GM18517 (cell line): ENCODE results near the gene SLC1A2.

ENCODE experiments used
- ATAC-seq: cut with Tn5 transposase; IDR thresholded peaks from one replicate; pipeline ENCODE4 v1.9.1; 2021; ENCODE audit warnings: mild to moderate bottlenecking, moderate library complexity; ENCODE audit not compliant: unreplicated experiment

The SLC1A2 gene

DNA sequence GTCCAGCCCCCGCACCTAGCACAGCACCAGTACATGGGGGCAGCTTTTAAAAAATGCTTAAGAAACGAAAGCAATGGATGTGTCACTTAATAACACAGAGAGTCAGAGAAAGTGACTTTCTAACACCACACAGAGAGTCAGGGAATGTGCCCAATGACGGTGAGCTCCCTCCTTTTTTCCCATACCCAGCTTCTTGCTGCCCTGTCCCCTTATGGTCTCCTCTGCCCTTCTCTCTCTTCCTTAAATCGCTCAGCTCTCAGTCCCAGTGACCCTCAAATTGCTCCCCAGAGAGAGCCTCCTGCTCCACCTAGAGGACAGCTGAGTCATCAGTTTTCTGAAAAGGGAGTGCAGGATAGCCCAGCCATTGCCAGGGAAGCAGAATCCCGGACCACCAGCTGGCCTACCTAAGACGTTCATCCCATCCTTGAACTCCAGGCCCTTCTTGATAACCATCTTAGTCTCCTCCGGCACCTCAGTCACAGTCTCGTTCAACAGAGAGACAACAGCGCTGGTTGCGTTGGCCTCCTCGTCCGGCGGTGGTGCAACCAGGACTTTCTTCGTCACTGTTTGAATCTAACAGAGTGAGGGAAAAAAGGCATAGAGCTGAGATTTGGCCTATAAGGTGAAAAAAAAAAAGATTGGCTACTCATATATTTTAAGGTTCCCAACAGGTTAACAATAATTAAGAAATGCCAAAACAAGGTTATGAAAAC, 113.5 kb downstream of the SLC1A2 start:
- ATAC-seq = no peak

DNA sequence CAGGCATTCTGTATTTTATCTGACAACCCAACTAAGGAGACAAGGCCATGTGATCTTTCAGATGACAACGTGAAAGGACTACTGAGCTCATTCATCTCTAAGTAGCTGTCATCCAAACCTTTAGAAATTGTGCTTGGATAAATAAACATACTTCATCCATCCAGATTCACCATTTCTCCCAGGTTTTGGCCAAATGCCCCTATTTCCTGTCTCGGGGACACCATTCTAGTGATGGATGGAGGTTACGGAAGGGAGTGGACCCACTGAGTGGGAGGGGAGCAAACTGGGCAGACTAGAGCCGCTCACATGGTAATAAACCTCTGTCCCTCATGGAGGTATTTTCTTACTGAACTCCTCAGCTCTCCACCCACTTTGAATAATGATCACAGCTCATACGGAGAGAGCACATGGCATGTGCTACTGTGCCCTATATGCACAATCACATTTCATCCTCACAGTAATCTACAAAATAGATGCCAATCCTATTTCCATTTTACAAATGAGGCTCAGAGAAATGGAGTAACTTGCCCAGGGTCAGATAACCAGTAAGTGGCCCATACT, 114.4 kb downstream of the SLC1A2 start:
- ATAC-seq = no peak

DNA sequence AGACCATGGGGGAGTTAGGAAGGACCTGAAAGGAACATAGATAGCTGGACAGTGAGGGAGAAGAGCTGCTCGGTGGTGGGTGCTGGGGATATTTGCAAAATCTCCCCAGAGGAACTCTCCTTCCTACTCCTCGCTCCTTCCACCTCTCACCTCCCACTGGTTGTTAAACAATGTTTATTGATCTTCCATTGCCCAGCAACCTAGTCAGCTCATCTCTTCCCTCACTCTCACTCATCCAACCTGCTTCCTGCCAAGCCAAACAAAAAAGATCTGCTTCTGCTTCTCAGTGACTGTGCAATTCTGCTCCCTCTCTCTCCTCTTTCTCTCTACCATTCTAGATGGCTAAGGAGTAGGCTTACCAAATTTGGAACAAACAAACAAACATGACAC, 115.0 kb downstream of the SLC1A2 start:
- no peak for ATAC-seq

DNA sequence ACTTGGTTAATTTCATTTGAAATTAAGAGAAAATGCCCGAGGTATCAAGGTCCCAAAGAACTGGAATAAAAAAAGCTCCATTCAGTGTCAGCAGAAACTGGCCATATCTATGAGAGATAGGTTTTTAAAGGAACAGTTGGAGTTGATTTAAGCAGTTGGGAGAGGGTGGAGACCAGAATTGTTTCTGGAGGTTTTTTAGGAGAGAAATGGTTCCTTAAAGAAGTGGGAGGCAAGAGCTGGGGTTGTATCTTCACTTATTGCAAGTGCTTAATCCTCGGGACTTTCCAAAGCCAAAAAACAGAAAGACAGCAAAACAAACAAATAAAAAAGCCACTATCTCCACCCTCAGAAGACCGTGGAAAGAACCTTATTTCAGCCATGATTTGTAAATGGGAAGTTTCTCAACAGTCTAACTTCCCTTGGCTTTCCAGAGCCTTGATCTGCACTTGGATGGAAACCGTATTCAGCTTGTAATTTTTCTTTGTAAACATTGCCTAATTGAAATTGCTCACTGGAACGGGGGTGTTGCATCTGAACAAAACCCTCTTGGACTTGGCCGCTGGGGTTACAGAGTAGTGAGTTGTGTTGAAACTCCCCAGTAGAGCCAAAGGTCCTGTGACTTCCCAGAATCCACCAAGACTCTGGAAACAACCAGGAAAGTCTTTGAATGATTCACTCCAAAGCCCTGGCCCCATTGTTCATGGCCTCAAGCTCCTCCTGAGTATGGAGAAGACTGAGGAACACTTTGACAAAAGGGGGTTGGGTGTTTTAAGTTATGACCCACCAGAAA, 115.6 kb downstream of the SLC1A2 start:
- no peak for ATAC-seq

DNA sequence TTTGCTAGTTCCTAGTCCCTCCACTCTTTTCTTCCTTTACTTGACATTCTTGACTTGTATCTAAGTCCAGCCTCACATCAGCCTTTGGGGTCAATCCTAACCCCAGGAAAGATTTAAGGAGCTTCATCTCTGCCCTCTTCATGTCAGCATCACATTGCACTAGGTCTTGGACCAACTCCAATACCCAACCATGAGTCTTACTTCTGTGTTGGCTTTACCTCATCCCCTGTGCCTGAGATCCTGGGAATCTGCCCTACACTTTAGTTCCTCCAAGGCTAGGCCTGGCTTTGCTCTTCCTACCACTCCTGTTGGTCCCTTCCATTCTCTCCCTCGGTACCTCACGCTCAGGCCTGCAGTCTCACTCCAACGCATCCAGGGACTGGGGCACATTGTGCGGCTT, 117.0 kb downstream of the SLC1A2 start:
- ATAC-seq = no peak

DNA sequence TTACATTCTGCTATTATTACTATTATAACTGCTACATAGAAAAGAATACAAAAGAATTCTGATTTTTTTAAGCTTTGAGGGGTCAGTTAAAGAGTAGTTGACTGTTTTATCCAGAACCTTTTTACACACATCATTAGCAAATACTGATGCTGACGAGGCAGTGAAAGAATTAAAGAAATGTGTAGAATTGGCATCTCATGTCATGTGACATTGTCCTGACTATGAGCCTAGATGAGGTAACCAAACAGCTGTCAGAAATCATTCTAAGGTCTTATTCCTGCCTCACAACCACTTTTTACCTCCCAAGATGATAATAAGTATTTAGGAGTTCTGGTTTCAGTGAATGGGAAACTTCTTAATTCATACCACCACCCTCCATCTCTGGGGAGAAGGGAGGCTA, 121.0 kb downstream of the SLC1A2 start:
- ATAC-seq = no peak

DNA sequence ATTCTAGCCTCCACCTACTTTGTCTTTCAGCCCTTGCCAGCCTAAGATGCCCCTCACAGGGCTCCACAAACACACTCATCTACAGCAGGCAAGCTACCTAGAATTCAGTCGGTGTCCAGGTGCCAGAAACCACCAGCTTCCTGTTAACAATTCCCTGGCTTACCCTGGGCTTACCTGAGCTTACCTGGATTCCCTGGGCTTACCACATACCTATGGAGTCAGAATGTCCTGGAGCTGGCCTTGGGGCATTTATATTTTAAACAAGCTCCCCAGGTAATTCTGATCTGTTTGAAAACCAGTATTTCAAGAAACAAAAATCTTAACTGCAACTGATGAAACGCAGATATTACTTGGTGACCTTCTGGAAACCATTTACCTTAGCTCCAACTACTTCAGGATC, 123.6 kb downstream of the SLC1A2 start:
- ATAC-seq = no peak

DNA sequence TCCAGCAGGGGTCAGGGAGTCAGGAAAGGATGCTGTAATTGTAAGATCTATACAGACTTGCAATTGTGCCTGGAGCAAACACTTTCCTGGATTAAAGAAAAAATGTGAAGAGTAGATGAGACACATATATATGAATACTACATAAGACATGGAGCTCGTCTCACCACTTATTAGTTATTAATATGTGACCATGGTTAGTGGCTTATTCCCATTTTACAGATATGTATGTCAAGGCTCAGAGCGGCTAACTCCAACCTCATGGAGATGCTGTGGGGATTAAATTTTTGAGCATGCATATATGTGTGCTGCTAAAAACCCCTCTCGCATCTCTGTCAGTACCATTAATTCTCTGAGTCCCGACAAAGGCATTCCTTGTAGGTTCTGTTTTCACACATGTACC, 125.7 kb downstream of the SLC1A2 start:
- no peak for ATAC-seq

DNA sequence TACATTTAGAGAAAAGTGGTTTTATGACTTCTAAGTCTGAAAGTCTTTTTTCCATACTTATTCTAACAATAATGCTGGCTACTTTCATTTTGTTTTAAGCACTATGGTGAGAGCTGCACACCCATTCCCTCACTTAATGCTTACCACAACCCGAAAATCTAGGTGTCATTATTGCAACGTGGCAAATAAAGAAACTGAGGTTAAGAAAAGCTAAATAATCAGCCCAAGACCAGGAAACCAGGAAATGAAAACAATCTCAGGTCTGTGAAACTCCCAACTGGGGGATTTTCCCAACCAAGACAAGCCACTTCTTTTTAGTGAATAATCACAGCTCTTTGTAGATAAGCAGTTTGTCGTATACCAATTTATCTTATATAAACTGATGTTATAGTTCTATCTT, 126.3 kb downstream of the SLC1A2 start:
- no peak for ATAC-seq

DNA sequence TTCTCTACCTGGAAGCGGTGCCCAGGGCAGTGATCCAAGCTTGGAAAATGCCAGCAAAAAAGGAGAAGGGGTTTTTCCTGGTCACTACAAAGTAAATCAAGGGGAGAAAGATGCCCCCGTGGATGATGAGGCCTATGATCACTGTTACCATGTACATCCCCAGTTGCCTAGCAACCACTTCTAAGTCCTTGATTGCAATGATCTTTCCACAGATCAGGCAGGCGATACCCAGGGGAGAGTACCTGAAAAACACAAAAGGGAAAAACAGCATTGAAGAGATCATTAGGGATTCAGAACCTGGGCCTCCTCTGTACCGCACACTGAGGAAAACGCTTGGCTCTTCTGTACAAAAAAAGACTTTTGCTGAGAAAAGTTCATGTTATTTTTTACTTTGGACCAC, 127.1 kb downstream of the SLC1A2 start:
- ATAC-seq = no peak

DNA sequence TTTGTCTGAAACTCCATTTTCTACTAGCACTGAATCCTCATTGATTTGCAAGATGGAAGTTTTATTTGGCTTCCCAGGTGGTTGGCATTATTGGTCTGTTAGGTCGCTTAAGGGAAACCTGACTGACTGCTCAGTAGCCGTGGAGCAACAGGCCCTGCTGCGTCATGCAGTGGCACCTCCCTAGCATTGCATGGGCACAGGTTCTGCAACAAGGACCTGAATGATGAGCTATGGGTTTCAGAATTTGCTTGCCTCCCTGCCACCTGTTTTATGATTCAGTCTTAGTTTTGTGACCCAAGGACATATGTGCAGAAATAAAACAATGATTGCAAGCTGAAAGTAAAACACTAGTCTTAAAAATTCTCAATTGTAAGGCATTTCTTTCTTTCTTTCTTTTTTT, 128.5 kb downstream of the SLC1A2 start:
- ATAC-seq = no peak

DNA sequence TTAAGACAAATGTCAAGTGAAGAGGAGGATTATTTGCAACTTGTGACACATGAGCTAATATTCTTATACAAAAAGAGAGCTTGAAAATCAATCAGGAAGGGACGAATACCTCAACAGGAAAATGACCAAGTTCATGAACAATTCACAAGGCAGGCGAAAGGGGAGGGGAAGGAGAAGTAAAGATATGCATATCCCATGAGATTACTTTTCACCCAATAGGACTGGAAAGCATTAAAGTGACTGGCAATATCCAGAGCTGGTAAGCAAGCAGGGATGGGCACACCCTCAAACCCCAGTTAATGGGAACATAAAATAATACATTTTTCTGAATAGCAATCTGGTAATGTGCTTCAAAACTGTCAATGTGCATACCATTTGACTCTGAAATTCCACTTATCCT, 129.5 kb downstream of the SLC1A2 start:
- ATAC-seq = no peak

DNA sequence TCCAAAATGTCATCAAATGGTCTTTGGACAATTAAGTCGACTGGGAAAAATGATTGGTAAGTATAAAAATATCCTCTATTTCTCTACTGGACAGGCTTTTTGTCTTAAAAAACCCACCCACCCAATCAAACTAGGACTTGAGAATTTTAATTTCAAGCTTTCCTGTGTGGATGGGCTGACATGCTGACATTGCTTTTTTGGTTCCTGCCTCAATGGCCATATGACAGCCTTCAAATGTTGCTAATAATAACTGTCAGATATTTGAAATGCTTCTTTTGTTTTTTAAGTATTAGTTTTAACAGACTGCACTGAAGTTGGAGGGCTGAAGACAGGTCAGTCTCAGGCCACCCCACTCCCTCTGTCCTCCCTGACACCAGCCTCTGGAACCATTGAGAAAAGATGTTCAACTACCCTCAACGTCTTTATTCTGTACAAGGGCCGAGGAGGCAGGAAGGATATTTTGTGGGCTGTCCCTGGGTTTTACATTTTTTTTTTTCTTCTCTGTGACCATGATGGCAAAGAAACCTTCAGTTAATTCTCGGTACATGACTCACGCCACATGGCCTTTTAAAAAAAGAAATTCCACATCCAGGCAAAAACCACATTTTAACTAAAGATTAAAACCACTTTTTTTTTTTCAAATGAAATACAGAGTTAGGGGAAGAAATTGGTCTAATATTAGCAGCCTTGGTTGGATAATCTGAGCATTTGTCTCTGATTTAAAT, 130.4 kb downstream of the SLC1A2 start:
- no peak for ATAC-seq

DNA sequence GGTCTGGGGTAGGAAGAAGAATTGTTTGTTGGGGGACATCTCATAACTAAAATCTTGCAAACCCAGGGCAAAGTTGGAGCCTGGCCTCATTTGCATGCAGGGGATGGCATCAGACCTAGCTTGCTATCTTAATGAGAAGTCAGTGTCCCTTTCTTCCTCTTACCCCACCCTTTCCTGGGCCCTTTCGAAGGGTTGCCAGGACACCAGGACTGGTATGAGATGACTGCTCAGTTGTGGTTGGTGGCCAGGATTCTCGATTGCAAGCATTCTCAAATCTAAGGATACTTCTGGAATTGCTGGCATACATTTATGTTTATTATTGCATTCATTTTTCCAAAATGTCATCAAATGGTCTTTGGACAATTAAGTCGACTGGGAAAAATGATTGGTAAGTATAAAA, 131.0 kb downstream of the SLC1A2 start:
- ATAC-seq = no peak

DNA sequence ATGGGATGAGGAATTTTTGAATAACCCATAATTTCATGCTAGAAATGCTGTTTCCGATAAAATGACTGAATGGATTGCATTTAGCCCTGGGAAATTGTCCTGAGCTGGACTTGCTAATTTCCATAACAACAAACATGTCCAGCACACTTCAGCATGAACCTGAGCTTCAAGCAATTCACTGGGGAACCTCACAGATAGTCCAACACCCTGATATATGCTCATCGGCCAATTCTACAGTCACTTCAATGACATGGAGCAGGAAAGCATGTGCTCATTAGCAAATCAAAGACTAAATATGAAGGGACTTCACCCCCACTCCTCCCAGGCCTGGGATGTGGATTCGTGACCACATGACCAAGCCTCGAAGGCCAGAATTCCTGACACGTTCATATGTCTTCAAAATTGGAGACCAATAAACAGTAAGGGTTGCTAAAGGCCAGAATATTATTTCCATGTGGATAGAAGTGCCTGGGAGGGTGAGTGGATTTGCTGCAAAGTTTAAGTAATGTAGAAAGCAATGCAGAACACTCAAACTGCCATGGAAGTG, 131.9 kb downstream of the SLC1A2 start:
- ATAC-seq = no peak

DNA sequence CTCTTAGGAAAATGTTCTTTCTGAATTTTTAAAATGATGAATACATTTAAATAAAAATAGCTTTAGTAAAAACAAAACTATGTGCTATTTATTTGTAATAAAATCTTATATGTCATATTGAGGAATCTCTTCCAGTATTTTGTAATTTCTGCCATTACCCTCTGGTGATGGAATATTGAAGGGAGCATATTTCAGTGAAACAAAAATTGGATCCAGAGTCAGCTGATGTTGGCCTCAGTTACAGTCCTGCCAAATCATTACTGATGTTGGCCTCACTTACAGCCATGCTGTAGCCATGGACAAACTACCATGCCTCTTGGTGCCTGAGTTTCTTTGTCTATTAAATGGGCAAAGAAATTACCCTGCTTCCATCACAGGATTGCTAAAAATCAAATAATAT, 133.2 kb downstream of the SLC1A2 start:
- ATAC-seq = no peak

DNA sequence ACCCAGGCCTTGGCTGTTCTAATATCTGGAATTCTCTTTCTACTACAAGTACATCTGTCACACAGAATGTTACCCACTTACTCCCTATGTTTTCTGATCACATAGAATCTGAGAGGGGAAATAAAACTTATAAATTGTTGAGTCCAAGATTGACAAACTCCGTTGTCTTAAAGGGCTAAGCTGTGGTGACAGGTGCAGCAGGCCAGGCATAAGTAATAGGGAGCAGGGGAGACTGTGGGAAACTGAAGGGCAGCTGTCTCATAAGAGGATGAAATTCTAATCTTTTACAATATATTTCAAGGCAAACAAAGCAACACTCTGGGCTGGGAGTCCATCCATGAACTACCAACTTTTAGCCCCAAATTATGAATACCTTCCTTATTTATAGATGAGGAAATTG, 133.9 kb downstream of the SLC1A2 start:
- no peak for ATAC-seq

DNA sequence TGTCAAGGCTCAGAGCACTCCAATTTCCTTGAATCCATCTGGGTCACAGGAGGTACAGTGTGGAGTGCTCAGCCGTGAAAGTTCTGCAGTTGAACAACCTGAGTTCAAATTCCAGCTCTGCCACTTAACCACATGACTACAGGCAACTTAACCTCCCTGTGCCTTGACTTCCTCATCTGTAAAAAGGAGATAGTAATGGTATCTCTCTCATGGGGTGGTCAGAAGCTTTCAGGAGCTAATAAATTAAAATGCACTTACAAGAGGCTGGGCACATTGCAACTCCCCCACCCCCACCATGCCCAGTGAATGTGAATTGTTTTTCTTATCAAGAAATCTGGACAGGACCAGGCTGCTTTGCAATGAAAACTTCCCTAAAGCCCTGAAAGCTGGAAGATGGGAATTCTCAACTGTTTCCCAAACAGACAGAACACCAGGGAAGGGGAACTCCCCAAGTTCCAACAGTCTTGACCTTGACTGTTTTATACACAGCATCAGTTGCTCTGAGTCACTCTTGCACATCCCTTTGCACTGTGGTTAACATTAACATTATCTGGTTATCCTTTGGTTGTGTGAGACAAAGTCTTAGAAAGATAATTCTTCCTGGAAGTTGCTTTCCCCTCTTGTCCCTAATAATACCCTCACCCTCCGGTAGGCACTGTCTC, 137.0 kb downstream of the SLC1A2 start:
- no peak for ATAC-seq

DNA sequence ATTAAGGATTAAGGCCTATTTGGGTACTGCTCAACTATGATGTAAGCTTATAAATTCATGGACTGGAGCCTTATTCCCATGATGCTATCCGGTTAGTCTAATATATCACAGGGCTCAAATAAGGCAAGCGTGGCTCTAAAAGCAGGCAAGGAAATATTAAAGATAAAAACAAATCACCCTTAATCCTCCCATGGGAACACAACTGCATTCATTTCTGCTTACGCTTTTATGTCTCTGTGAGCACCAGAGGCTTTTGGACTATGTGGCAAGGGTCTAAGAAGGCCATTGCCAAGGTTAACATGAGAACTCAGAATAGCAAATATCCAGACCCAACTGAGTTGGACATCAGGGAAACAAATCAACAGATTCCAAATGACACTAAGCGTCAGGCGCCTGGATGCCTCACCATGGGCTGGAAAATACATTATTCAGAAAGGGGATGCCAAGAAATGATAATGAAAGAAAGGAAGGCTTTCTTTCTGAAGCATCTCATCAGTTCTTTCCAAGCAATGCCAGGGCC, 138.1 kb downstream of the SLC1A2 start:
- no peak for ATAC-seq

DNA sequence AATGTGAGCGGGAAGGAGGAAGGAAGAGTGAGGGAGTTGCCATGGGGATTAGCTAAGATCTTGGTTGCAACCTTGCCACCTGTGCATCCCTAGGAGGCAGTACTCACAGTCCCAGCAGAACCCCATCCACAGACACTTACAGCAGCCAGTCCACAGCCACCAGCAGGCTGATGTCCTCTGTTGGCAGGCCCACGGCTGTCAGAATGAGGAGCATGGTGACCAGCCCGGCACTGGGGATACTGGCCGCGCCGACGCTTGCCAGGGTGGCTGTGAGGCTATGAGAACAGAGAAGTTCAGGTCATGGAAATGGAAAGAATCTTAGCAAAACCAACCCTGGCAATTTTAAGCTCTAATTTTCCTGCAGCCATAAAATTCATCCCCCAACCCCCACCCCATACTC, 138.6 kb downstream of the SLC1A2 start:
- no peak for ATAC-seq

DNA sequence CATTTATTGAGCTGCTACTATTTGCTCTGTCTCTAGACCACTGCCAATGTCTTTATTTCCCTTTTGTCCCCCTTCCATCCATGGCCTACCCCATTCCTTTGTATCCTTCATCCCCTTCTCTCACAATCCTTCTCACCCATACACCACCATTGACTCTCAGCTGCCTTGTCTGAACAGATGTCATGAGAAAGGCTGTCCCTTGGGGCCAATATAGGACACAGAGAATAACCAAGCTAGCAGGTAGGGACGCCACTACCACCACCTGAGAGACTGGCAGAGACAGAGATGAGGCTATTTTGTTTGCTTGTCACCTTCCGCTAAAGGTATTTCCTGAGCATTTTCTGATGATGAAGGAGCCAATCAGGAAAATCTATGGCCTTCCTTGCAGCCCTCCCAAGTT, 141.5 kb downstream of the SLC1A2 start:
- no peak for ATAC-seq
